DND-41 (cell line): ENCODE results near the gene MCTP1.

Experiments used
- ATAC-seq: fragments of 200-7000 bp; cut with Tn5 transposase; 3 replicates; pipeline ENCODE4 v1.9.1; 2021; ENCODE audit warnings: low read depth; ENCODE audit not compliant: insufficient read depth
- DNase-seq: peaks from one replicate; pipeline ENCODE4 v3.0.0-alpha.2; 2020
- H2AFZ ChIP-seq: 2 replicates; pipeline ENCODE4 v1.6.0; 2012; ENCODE audit warnings: low read depth, low read length
- H3K27ac ChIP-seq: 2 replicates; pipeline ENCODE4 v1.5.1; 2012; ENCODE audit warnings: low read length, inconsistent platforms
- H3K27me3 ChIP-seq: fragments of 200-600 bp; sonication (generic); 2 replicates; pipeline ENCODE4 v1.6.0; 2012; ENCODE audit warnings: low read length, mild to moderate bottlenecking, inconsistent platforms; ENCODE audit not compliant: insufficient read depth, poor library complexity
- H3K36me3 ChIP-seq: 2 replicates; pipeline ENCODE4 v1.5.1; 2012; ENCODE audit warnings: low read length, inconsistent platforms; ENCODE audit not compliant: insufficient read depth
- H3K4me1 ChIP-seq: 2 replicates; pipeline ENCODE4 v1.5.1; 2012; ENCODE audit warnings: mild to moderate bottlenecking, low read length; ENCODE audit not compliant: insufficient read depth
- H3K4me2 ChIP-seq: 2 replicates; pipeline ENCODE4 v1.6.0; 2012; ENCODE audit warnings: mild to moderate bottlenecking, moderate library complexity, low read length, inconsistent platforms; ENCODE audit not compliant: insufficient read depth
- H3K4me3 ChIP-seq, 2 experiments: fragments of 200-600 bp in 1 of 2; shearing (Covaris generic) in 1 of 2; 2 replicates each; pipeline ENCODE4 v1.5.1; 2012 to 2016; ENCODE audit warnings: inconsistent platforms in 2 of 2, low read length in 2 of 2, mild to moderate bottlenecking in 2 of 2, low read depth in 1 of 2, moderate library complexity in 1 of 2
- H3K79me2 ChIP-seq: 2 replicates; pipeline ENCODE4 v1.6.0; 2012; ENCODE audit warnings: low read length, inconsistent platforms; ENCODE audit not compliant: insufficient read depth
- H3K9ac ChIP-seq: 2 replicates; pipeline ENCODE4 v1.6.0; 2012; ENCODE audit warnings: low read depth, mild to moderate bottlenecking, inconsistent platforms, low read length, moderate library complexity
- H3K9me3 ChIP-seq: 2 replicates; pipeline ENCODE4 v1.5.1; 2012; ENCODE audit warnings: low read length, moderate library complexity, mild to moderate bottlenecking, inconsistent platforms; ENCODE audit not compliant: insufficient read depth, severe bottlenecking
- H4K20me1 ChIP-seq: 2 replicates; pipeline ENCODE4 v1.6.0; 2012; ENCODE audit warnings: low read length; ENCODE audit not compliant: insufficient read depth
- EZH2 ChIP-seq: IDR thresholded peaks from 3 replicates; pipeline ENCODE4 v1.6.1; 2012; ENCODE audit warnings: borderline replicate concordance, low read depth, mild to moderate bottlenecking, moderate library complexity, low read length, inconsistent platforms; ENCODE audit not compliant: severe bottlenecking
- TF ChIP-seq, protein P1 (sequence below): IDR thresholded peaks from 2 replicates; pipeline ENCODE4 v1.5.1; 2012; ENCODE audit warnings: borderline replicate concordance, low read length, moderate library complexity, mild to moderate bottlenecking; ENCODE audit not compliant: poor library complexity, severe bottlenecking; ENCODE audit errors: extremely low read depth

MCTP1 gene

DNA sequence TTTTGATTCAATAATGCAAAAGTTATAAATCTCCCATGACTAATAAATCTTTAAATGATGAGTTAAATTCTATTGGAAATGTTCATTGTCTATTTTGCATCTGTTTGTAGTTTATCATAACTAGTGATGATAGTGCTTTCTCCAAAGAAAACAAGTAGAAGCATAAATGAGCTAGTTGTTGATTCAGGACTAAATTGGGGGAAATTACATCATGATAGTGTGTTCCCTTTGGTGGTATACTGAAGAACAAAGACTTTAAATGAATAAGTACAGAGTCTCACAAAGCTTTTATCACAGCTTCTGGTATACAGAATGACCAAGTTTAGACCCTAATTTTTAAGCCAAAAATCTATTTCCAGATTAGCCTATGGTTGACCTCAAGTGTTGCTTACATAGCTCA lies 173.8 kb downstream of the MCTP1 start:
- no peak overlapping the region for H2AFZ ChIP-seq
- no peak overlapping the region for H3K4me3 ChIP-seq
- H4K20me1 ChIP-seq = no peaks in the 10 kb centered on the region
- no peaks in the 10 kb centered on the region for H3K27me3 ChIP-seq
- TF ChIP-seq EZH2 = no peak
- TF ChIP-seq, protein P1, sequence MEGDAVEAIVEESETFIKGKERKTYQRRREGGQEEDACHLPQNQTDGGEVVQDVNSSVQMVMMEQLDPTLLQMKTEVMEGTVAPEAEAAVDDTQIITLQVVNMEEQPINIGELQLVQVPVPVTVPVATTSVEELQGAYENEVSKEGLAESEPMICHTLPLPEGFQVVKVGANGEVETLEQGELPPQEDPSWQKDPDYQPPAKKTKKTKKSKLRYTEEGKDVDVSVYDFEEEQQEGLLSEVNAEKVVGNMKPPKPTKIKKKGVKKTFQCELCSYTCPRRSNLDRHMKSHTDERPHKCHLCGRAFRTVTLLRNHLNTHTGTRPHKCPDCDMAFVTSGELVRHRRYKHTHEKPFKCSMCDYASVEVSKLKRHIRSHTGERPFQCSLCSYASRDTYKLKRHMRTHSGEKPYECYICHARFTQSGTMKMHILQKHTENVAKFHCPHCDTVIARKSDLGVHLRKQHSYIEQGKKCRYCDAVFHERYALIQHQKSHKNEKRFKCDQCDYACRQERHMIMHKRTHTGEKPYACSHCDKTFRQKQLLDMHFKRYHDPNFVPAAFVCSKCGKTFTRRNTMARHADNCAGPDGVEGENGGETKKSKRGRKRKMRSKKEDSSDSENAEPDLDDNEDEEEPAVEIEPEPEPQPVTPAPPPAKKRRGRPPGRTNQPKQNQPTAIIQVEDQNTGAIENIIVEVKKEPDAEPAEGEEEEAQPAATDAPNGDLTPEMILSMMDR = no peak
- H3K4me2 ChIP-seq = no peak overlapping the region
- H3K27ac ChIP-seq = no peak overlapping the region
- H3K36me3 ChIP-seq = no peaks in the 10 kb centered on the region
- H3K79me2 ChIP-seq = no peaks in the 10 kb centered on the region
- H3K9ac ChIP-seq = no peak overlapping the region
- H3K4me1 ChIP-seq = no peaks in the 10 kb centered on the region
- no peak for DNase-seq
- no peaks in the 10 kb centered on the region for H3K9me3 ChIP-seq
- no peak for ATAC-seq

DNA sequence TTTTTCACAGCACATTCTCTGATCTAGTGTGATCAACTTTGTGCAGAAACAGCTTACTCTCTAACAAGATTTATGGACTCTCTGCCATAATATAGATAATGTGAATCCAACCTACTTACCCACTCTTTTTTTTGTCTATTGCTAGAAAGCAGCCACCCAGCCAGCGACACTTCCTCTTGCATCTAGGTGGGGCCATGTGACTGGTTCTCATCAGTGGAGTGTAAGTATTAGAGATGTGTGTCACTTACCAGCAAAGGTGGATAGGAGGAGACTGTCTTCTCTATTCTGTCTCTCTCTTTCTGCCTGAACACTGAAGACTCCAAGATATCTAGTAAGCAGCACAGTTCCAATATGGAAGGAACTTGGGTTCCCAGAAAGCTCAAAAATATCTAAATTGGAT lies 174.8 kb downstream of the MCTP1 start:
- DNase-seq (no peak), ATAC-seq (no peak)
- no peak for TF ChIP-seq EZH2
- TF ChIP-seq, protein P1 = no peak
- Histone ChIP-seq H2AFZ (no peak overlapping the region), H3K9me3 (no peaks in the 10 kb centered on the region), H3K79me2 (no peaks in the 10 kb centered on the region), H3K4me3 (no peak overlapping the region), H3K36me3 (no peaks in the 10 kb centered on the region), H3K4me2 (no peak overlapping the region), H3K9ac (no peak overlapping the region), H3K27me3 (no peaks in the 10 kb centered on the region), H3K27ac (no peak overlapping the region), H4K20me1 (no peaks in the 10 kb centered on the region), H3K4me1 (no peaks in the 10 kb centered on the region)

DNA sequence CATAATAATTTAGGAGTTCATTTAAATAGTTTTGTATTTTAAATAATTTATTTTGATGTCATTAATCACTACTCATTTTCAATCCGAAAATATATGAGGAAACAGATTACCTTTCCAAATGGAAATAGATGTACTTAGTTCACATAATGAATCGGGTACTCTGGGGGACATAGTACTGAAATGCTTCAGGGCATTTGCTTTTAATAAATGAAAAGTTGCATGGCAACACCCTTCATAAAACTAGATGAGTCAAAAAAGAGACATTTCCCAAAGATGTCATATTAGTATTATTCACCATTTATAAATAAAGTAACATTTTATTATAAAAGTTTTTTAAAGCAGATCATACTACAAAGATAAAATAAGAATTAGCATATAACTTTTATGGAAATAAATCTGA lies 177.8 kb downstream of the MCTP1 start:
- Histone ChIP-seq H2AFZ (no peak overlapping the region), H3K4me1 (no peaks in the 10 kb centered on the region), H3K27me3 (no peaks in the 10 kb centered on the region), H3K9ac (no peak overlapping the region), H3K27ac (no peak overlapping the region), H3K79me2 (no peaks in the 10 kb centered on the region), H3K36me3 (no peaks in the 10 kb centered on the region), H4K20me1 (no peaks in the 10 kb centered on the region), H3K4me3 (no peak overlapping the region), H3K4me2 (no peak overlapping the region), H3K9me3 (no peaks in the 10 kb centered on the region)
- no peak for TF ChIP-seq EZH2
- TF ChIP-seq, protein P1 = no peak
- DNase-seq (no peak), ATAC-seq (no peak)

DNA sequence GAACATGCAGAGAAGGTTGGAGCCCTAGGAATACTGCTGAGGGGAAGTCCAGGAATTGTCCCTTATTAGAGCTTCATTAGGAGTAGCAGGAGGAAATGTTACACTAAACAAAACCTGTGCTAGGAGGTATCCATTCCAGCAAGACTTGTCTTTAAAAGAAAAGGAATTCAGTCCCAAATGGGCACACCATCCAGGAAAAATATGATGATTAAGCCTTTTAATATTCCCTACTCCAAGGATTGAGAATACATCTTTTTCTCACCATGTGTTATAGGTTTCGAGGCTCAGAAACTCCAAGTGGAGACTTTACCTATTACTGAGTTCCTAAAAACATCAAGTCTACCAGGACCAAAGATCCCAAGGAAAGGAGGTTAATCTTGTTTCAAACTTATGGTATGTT lies 179.3 kb downstream of the MCTP1 start:
- Histone ChIP-seq H3K4me2 (no peak overlapping the region), H3K4me1 (no peaks in the 10 kb centered on the region), H3K9ac (no peak overlapping the region), H3K9me3 (no peaks in the 10 kb centered on the region), H4K20me1 (no peaks in the 10 kb centered on the region), H3K36me3 (no peaks in the 10 kb centered on the region), H3K27me3 (no peaks in the 10 kb centered on the region), H3K27ac (no peak overlapping the region), H2AFZ (no peak overlapping the region), H3K4me3 (no peak overlapping the region), H3K79me2 (no peaks in the 10 kb centered on the region)
- TF ChIP-seq, protein P1 = no peak
- no peak for DNase-seq
- no peak for ATAC-seq
